SK-N-MC (cell line): ENCODE results near the gene GREB1L.

Experiments used
- EZH2 ChIP-seq: fragments of 200-600 bp; sonication (generic); IDR thresholded peaks from one replicate; pipeline ENCODE4 v1.6.1; 2017; ENCODE audit warnings: antibody characterized with exemption
- POLR2AphosphoS5 ChIP-seq: IDR thresholded peaks from 2 replicates; pipeline ENCODE4 v1.6.1; 2012; ENCODE audit warnings: mild to moderate bottlenecking, low read depth, low read length, borderline replicate concordance

GRCh38 chr18:21457179-21457535, 215.1 kb downstream of the GREB1L start:
- TF ChIP-seq EZH2 (no peak), POLR2AphosphoS5 (no peak)
